Loucy (cell line): ENCODE results near the gene NSA2.

Source experiments
- CTCF ChIP-seq: fragments of 200-600 bp; sonication (generic); conservative IDR thresholded peaks from 2 replicates; pipeline ENCODE4 v1.5.1; 2014; ENCODE audit warnings: mild to moderate bottlenecking, antibody characterized with exemption, low read length
- EZH2phosphoT487 ChIP-seq: fragments of 200-600 bp; IDR thresholded peaks from 2 replicates; pipeline ENCODE4 v1.6.1; 2018; ENCODE audit warnings: antibody characterized with exemption, mild to moderate bottlenecking, moderate library complexity, borderline replicate concordance

- TF ChIP-seq EZH2phosphoT487 (no peak), CTCF (no peak)
These were observed at the start of gene NSA2, which contains the start of gene GFM2 for GRCh38 chr5:74766849-74767578.
